Measurements from ENCODE around the gene CDC25A.
"Not testable (repeated sequence)": the region's sequence is repeated elsewhere in the genome, so short reads cannot be mapped to it uniquely, and the experiment has no call there.

CDC25A gene

DNA sequence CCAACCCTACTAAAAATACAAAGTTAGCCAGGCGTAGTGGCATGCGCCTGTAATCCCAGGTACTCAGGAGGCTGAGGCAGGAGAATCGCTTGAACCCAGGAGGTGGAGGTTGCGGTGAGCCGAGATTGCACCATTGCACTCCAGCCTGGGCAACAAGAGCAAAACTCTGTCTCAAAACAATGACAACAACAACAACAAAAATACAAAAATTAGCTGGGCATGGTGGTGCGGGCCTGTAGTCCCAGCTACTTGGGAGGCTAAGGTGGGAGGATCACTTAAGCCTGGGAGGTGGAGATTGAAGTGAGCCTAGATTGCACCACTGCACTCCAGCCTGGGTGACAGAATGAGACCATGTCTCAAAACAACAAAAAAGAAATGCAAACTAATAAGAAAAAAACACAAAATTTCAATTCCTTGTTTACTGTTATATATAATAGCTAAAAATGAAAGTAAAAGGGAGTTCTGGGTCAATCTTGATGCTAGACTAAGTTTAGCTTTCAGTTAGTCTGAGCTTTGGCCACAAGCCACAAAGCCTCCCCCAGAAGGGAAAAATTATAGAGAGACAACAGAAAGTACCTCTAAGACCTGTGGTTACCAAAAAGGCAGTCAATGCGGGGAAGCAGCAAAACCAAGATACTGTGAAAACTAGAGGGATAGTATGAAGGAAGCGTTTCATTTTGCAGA lies 76.0 kb downstream of the CDC25A start:
- in situ Hi-C loops (cut with MboI; ENCODE audit: low sequenced_read_pairs) = not testable (repeated sequence)

DNA sequence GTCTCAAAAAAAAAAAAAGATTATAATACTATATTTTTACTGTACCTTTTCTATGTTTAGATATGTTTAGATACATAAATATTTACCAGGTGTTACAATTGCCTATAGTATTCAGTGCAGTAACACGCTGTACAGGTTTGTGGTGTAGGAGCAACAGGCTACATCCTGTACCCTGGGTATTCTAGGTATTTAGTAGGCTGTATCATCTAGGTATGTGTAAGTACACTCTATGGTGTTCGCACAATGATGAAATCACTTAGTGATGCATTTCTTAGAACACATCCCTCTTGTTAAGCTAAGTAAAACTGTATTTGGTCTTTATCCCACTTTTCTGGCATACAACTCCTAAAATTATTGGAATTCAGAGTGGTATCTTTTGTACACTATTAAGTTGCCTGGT lies 77.8 kb downstream of the CDC25A start:
- in situ Hi-C loops (cut with MboI; ENCODE audit: low sequenced_read_pairs) = no loop called here

DNA sequence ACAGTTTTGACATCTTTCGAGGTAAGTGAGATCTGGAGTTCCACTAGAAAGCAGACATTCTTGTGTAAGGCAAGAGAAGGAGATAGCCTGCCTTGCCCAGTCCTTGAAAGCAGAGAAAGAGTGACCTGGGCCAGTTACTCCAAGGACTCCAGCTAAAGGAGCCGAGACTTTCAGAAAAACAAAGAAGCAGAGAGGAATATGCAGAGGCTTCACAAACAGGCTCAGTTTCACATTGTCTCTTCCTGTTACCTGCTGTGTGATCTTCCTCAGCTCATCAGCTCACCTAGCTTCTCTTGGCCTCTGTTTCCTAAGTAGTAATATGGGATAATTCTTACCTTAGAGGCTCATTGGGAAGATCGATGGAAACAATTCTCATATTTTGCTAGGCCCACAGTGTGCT lies 81.0 kb downstream of the CDC25A start:
- in situ Hi-C loops (cut with MboI; ENCODE audit: low sequenced_read_pairs) = no loop called here

Measured in HL-60/S4 treated with phorbol 12-myristate 13-acetate at 8.2 ng/mL for 4 days and 3 days (cell line).